GM18511 (cell line): Measurements from ENCODE around the gene ZEB2.
"Not testable (repeated sequence)": the region's sequence is repeated elsewhere in the genome, so short reads cannot be mapped to it uniquely, and the experiment has no call there.

Source experiments
- ATAC-seq: cut with Tn5 transposase; IDR thresholded peaks from one replicate; pipeline ENCODE4 v1.9.1; 2021; ENCODE audit warnings: mild to moderate bottlenecking, moderate library complexity; ENCODE audit not compliant: unreplicated experiment

The ZEB2 gene

DNA sequence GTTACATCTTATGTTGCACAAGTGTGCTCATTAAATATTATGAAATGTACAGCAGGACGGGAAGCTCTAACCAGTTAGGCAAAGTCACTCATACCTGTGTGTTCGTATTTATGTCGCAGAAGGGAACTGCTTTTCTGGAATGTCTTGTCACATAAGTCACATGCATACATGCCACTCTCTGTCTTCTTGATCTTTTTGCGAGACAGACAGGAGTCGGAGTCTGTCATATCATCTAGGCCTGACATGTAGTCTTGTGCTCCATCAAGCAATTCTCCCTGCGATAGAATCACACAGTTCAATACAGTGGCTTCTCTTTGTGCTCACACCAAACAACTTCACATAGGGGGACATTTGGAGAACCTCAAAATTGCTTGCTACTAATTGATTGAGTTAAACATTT lies 123.6 kb downstream of the ZEB2 start:
- ATAC-seq = no peak

DNA sequence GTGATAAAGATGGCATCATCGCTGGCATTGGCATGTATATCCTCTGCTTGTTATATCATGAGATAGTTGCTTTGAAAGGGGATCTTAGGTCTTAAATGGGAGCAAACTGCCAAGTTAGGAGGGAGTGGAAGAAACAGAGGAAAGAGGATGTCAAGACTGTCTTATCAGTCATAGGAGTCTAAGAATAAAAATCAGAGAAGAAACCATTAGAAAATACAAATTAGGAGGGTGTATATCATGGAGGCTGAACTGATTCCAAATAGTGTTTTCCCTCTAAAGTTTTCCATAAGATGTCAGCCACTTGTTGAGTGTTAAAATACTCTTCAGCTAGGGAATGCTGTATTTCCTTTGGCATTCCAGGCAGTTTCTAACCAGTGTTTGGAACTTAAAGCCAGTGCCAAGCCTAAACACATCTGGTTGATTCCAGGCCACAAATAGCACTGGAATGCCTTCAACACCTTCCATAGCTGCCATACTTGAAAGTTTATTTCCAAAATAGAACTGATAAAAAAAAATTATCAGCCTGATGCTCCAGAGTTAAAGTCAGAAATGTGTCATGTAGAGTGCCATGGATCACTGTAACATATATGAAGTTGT lies 129.4 kb downstream of the ZEB2 start:
- no peak for ATAC-seq

DNA sequence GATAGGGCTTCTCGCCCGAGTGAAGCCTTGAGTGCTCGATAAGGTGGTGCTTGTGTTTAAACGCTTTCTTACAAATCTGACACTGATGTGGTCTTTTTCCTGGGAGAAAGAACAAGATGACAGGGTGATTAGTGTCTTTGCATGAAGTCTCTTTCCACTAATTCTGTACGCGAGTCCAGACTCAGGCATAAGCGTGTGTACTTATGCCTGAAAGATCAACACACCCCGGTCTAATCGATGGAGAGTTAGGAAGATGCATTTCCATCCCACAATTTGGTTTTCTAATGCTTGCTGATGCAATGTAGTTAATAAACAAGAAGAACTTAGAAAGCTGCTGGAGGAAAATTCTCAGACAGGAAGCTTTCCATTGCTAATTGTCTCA lies 130.0 kb downstream of the ZEB2 start:
- ATAC-seq = no peak

DNA sequence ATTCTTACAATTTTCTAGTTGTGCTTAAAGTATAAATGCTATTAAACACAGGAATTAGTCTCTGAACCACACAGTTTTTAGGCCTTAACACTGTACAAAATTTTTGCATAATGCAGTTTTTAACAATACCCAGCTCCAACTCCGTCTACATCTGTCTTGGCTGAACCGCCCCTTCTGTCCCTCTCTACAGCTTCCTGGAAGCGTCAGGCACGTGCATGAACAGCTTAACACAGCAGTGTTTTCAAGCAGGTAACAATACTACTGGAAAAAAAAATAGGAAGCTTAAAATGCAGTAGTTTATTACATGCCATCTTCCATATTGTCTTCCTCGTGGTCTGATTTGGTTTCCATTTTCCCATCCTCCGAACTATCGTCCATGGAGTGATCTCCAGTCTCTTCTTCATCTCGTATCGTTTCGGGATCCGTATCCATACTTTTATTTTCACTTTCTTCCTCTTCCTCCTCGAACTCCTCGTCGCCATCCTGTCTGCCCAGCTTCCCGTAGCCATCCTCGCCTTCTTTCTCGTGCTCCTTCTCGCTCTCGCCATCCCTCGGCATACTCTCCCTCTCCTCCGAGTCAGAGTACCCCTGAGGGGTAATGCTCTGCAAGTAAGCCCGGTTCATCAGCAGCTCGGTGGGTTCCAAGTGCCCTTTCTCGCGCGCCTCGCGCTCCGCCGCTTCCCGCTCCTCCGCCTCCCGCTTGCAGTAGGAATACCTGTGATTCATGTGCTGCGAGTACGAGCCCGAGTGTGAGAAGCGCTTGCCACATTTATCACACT lies 130.6 kb downstream of the ZEB2 start:
- ATAC-seq = no peak

DNA sequence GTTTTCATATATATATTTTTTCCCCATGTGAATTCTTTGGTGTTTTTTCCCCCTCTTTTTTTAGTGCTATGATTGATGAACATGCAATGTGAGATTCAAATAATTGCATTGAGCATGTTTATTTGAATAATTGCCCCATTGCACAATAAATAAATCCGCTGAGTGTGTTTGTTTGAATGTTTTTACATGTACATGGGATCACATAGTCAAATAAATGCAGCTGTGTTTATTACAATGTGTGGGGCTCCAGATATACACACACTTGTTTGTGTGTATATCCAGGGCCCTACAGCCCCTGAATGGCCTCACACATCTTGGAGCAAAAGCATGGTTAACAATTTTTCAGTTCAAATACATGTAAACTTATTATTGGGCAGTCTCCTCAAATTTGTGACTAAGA lies 134.5 kb downstream of the ZEB2 start:
- ATAC-seq = no peak

DNA sequence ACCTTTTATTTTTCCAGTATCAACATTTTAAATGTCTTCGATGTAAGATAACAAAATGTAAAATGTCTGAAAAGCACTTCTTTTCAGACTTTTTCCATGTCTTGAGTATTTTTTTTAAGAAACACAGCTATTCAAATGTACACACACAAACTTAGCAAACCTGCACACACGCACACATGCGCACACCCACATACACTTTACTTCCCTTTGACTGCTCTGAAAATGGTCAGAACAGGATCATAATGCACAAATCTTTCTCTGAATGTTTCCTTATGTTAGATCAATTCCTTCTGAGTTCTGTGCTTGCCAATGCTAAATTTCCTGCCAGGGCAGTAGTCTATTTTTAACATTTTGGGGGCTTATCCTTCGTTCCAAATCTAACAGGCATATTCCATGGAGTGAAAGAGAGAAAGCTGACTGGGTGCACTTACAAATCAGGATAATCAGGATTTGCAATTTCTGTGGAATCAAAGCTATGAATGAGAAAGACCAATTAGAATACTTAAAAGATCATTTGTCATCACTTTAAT lies 136.3 kb downstream of the ZEB2 start:
- ATAC-seq = no peak

DNA sequence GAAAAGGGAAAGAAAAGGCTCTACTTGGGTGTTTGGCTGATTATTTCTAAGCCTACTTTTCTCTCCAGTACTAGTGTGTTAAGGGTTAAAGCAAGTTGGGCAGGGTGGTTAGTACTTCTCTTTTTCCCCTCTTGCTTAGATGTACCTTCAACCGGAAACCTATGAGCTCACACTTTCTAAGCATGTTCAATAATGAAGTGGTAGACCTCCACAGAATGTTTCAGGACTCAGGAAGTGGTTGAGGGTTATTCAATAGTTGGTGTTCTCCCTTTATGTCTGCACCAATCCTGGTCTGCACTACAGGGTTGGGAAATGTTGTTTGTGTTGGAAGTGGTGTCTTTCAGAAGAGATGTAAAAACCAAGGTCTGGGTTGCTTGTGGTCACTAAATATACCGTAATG lies 137.1 kb downstream of the ZEB2 start:
- peak; percentile 99 for ATAC-seq

DNA sequence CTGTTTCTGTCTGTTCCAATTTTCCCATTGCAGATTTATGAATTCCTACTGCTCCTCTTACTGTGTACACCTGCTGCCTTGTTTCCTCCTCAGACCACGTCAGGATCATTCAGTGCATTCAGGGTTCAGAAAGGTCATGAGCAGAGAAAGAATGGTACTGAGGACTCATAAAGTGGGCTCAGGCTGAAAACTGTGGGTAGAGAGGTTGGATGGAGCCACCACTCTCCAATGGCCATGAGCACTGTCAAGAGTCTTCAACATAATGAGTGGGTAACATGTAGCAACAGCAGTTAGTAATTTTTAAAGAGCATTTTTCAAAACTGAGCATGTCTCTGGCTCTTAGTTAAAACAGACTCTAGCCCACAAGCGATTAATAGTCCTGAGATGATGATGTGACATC lies 138.2 kb downstream of the ZEB2 start:
- ATAC-seq = no peak

DNA sequence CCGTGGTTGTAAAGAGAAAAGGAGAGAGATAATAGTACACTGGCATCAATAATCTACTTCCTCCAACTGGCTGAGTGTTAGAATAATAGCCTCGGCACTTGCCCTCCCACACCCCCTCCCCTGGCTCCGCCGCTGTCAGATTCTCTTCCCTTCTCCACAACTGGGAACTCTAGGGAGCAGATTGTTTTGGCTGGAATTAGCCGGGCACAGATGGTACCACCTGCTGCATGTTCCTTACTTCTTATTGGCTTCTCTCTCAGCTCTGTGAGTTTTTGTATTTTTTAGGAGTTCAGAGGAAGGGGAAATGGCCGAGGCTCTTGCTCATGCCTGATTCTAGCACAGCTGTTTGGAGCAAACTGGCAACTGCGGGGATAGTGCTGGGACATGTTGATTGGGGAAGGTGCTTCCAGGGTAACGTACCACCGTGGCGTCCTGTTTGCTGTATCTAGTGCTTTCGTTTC lies 140.0 kb downstream of the ZEB2 start:
- ATAC-seq = no peak

DNA sequence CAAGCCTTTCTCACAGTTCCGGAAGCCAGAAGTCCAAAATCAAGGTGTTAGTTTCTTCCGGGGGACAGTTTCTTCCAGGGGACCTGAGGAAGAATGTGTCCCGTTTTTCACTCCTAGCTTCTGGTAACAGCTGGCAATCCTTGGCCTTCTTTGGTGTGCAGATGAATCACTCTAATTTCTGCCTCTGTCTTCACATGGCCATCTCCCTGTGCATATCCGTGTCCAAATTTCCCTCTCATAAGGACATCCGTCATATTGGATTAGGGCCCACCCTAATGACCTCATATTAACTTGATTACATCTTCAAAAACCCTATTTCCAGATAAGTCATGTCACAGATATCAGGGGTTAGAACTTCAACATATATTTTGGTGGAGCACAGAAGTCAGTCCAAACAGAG lies 141.4 kb downstream of the ZEB2 start:
- no peak for ATAC-seq

DNA sequence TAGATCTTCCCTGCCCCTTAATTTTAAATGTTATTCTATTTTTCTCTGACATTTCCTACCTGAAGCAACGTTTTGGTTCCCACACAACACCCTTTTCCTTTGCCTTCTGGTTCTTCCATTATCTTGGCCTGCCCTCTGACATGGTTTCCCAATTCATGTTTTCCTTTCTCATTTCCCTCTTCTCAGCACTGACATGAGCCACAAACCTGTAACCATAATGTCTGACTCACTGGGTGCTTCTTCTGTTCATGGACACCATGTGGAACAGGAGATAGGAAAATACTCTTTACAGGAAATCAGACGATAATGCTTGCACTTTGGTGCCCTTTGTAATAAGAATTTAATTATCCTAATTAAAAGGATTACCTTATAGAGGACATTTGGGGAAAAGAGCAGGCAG lies 142.0 kb downstream of the ZEB2 start:
- no peak for ATAC-seq

DNA sequence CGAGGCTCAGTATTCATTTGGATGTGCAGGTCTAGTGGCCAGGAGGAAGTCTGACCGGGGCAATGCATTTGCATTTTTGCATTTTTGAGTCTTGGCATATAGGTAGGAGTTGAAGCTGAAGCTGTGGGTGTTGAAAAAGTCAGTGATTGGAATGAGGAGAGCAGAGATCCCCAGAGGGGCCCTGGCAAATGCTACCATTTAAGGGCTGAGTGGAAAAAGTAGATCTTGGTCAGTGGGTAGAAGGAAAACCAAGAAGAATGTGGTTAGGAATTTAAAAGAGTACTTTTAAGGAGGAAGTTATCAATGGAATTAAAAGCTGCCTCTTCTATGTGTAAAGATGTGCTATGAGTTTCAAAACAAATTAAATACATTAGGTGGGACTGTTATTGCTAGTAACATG lies 143.0 kb downstream of the ZEB2 start:
- no peak for ATAC-seq

DNA sequence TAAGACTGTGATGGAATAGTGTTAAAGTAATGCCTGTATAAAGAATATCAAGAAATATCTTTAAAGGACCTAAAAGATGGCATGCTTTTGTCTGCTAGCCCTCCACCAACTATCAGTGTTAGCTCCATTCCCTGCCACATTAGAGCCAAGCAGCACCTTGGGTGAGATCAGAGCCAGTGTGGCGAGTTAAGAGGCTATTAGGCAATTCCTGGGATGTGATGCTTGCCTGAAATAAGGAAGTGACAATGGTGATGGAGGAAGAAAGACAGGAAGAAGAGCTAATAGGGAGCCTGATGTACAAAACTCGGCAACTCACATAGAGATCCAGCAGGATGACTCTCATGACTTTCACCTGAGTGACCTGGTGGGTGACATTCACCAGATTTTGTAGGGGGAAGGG lies 143.5 kb downstream of the ZEB2 start:
- no peak for ATAC-seq

DNA sequence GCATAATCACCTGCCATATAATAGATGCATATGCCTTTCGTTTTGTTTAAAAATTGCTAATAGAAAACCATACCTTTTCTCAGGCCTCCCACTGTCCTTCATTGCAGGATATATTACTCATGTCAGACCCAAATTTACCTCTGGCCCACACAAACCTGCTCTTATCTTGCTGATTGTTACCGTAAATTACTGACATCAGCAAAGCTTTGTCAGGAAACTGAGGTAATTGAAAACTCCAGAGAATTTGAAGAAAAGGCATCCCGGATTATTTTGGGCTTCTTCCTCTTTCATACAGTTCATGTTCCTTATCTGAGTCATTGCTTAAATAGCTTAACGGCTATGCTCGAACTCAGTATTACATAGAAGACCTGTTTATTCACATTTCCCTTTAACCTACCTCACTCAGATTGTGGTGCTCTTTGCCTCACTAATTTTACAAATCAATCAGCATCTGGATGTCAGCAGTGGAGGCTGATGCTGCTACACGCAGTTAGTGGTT lies 145.7 kb downstream of the ZEB2 start:
- peak; percentile 74 for ATAC-seq

DNA sequence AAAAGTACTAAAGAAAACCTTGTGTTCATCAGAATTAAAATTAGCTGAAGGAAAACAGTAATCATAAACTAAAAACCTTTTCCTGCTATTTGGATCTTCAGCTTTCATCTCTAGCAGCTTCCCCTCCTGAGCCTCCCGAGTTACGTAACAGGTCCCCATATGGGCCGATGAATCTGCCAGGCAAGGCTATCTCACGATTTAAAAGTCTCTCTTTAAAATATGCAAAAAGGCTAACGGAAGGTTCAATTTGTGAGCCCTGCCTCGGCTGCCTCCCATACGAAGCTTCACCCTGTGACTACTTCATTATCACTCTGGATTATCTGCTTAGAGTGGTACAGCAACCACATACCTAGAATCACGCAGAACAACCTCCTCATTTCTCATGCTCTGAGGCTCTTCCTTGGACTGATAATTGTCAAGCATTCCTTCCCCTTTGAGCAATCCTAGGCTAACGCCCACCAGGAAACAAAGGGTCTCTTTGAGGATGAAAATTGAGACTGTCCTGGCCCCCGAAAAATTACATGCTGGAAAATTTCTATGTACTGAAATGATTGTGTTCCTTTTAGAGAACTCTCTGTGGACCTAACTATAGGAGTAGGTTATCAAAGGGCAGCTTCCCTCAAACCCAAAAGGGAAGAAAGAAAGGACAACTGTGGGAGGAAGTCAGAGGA lies 147.4 kb downstream of the ZEB2 start:
- no peak for ATAC-seq

DNA sequence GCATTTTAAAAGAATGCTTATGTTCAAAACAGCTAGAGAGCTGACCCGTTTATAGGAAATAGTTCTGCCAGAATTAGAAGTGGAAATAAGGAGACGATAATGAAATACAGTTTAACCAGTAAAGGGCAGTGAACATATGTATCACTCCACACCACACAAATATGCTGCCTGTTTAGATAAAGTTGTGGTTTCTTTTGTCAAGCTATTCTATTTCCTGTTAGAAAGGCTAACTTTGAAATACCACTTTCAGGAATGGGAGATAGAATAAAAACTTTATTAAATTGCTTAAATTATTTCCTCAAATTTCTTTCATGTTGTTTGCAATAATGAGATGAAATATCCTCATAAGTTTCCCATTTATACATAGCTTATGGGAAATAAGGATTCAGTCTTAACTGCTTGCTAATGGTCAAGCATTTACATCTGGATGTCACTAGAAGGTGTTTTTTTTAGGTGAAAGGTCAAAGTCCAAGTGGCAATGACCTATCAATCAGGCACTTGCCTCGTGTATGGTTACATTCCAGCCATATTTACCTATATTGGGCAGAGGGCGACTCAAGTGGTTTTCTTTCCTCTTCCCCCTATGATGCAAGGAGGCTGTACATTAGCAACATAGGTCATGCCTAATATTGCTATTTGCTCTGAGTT lies 148.9 kb downstream of the ZEB2 start:
- ATAC-seq = peak; percentile 40

DNA sequence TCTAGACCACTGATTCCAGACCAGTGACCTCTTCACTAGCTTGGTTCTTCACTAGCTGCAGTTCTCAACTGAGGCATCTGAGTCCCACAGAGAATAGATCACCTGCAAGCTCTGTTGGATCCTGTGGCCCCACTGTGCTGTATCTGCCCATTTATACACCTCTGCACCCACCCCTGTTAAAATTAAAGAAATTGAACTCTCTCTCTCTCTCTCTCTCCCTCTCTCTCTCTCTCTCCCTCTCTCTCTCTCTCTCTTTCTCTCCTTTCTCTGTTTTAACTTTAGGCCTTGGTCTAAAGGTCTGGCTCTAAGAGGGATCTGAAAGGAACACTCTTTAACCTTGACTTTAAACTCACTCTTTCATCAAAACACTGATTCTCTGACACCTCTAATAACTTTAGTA lies 150.5 kb downstream of the ZEB2 start:
- no peak for ATAC-seq

DNA sequence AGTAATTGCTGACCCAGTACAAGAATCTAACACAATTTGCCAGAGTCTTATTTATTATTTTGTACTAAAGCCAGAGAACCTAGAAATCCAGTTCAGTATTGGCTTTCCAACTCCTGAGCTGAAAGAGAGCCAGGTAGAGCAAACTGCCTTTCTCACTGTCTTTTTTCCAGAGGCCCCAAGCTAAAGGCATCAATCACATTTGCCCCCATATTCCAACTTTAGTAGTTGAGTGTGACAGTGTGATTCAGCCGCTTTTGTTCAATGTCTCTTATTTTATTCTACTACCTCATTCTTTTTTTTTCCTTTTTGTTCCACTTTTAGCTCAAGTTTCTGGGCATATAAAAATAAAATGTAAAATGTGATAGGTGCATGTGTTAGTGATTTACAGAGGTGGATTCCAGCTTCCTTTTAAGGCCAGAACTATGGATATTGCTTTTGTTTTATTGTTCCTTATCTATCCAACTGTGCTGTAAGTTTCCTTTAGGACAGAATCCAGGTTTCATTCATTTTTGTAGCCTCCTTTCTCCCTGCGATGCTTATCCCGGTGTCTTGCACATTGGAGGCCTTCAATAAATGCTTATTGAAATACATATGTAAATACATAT lies 153.0 kb downstream of the ZEB2 start:
- no peak for ATAC-seq

DNA sequence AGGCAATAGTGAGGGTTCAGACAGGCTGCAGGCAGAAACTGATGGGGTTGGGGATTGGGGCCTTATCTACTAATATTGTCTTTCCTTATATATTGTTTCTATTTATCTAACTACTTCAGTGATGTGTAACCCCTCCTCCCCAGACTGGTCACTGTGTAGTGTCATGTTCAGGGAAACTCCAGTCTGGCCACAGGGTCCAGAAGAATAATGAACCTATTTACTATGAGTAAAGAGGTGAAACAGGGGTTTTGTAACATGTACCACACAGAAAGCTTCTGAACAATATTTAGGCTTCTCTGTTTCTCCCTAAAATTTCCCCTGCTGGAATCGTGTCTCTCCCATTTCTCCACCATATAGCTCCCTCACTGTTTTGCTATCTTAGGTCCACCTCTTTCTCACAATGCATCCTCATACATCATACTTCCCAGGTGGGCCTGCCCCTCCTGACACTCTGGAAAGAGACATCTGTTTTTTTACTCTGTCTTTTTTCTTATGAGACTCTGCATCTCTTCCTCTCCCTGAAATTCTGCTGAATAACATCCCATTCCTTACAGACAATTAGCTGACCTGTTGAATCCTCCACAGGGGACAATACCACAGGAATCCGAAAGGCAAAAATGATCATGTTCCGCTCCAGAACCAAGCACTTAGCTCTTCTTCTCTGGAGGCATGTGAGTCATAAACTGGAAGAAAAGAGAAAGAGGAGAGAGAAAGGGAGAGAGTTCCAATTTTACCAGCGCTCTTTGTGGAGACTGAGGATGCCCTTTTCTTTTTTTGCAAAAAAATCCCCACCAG lies 154.8 kb downstream of the ZEB2 start:
- peak; percentile 83 for ATAC-seq

DNA sequence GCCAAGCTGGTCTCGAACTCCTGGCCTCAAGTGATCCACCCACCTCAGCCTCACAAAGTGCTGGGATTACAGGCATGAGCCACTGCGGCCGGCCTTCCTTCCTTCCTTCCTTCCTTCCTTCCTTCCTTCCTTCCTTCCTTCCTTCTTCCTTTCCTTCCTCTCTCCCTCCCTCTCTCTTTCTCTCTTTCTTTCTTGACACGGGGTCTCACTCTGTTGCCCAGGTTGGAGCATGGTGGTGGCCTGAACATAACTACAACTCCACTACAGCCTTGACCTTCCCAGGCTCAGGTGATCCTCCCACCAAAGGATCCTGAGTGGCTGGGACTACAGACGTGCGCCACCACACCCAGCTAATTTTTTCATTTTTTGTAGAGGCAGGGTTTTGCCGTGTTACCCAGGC lies 155.7 kb downstream of the ZEB2 start:
- not testable (repeated sequence) for ATAC-seq
